Karpas-422 (cell line): ENCODE results near the gene HNF4A. TPM values are rescaled to one million over a fixed set of nuclear protein-coding genes. Genes with fewer than 3 reads are reported as not detected.
A peak's percentile ranks its signal among the peaks of the same experiment; 100 is the strongest.

Source experiments
- DNase-seq: peaks from one replicate; pipeline ENCODE4 v3.0.0-alpha.2; 2015
- H2AFZ ChIP-seq: fragments of 200-600 bp; sonication (generic); 2 replicates; pipeline ENCODE4 v1.6.1; 2014; ENCODE audit warnings: antibody characterized with exemption, low read length, mixed read lengths
- H3K27ac ChIP-seq: fragments of 200-600 bp; sonication (generic); 2 replicates; pipeline ENCODE4 v1.5.1; 2014; ENCODE audit warnings: mild to moderate bottlenecking, low read length, moderate library complexity
- H3K27me3 ChIP-seq: fragments of 200-600 bp; sonication (generic); 2 replicates; pipeline ENCODE4 v1.6.1; 2014; ENCODE audit warnings: low read length, mixed read lengths
- H3K36me3 ChIP-seq: fragments of 200-600 bp; sonication (generic); 2 replicates; pipeline ENCODE4 v1.6.1; 2014; ENCODE audit warnings: low read length, mixed read lengths; ENCODE audit not compliant: insufficient read depth
- H3K4me1 ChIP-seq: fragments of 200-600 bp; sonication (generic); 2 replicates; pipeline ENCODE4 v1.6.1; 2014; ENCODE audit warnings: mild to moderate bottlenecking, low read length, mixed read lengths
- H3K4me2 ChIP-seq: fragments of 200-600 bp; sonication (generic); 2 replicates; pipeline ENCODE4 v1.6.1; 2014; ENCODE audit warnings: low read length, low read depth, mild to moderate bottlenecking; ENCODE audit not compliant: poor library complexity, severe bottlenecking
- H3K4me3 ChIP-seq: fragments of 200-600 bp; sonication (generic); 2 replicates; pipeline ENCODE4 v1.5.1; 2014; ENCODE audit warnings: mild to moderate bottlenecking, antibody characterized with exemption, low read length, mixed read lengths
- H3K79me2 ChIP-seq: fragments of 200-600 bp; sonication (generic); 2 replicates; pipeline ENCODE4 v1.6.1; 2014; ENCODE audit warnings: mild to moderate bottlenecking, low read length, mixed read lengths
- H3K9ac ChIP-seq: fragments of 200-600 bp; sonication (generic); 2 replicates; pipeline ENCODE4 v1.6.0; 2014; ENCODE audit warnings: low read length
- H3K9me2 ChIP-seq: fragments of 200-600 bp; sonication (generic), shearing (Covaris generic); replicated peaks from 2 replicates; pipeline ENCODE4 v1.6.0; 2014; ENCODE audit warnings: mild to moderate bottlenecking, low read length, moderate library complexity; ENCODE audit not compliant: insufficient read depth
- H3K9me3 ChIP-seq: fragments of 300-700, 200-600 bp; sonication (generic); 2 replicates; pipeline ENCODE4 v1.6.1; 2014; ENCODE audit warnings: low read length, mixed read lengths
- H4K20me1 ChIP-seq: fragments of 200-600 bp; sonication (generic); 2 replicates; pipeline ENCODE4 v1.6.1; 2014; ENCODE audit warnings: mild to moderate bottlenecking, antibody characterized with exemption, low read length, low read depth; ENCODE audit not compliant: insufficient read depth
- total RNA-seq: library from RNA; depleted of rRNA; stranded (reverse); fragments of >200 nt; shearing (Covaris generic); gene quantifications from 2 replicates; pipeline ENCODE4 v1.2.3, GENCODE V29; 2014; ENCODE audit warnings: low replicate concordance

Gene HNF4A
- total RNA-seq, 1 experiment from 2014 or later, result not detected

DNA sequence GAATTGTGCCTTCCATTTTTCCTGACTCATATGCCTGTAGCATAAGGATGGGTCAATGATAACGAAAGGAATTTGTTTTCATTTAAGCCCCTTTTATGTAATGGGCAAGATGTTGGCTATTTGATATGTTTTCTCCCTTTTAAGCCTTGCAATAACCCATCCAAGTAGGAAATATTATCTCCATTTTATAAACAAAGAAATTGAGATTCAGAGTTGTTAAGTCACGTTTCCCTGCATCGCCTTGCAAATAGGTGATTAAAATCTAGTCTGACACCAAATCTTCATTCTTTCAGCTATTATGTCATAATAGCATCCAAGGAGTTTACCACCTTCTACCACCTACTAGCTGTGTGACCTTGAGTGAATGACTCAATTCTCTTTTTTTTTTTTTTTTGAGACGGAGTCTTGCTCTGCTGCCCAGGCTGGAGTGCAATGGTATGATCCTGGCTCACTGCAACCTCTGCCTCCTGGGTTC, 7.0 kb downstream of the HNF4A start:
- Histone ChIP-seq H3K4me3 (no peak overlapping the region), H2AFZ (no peak overlapping the region), H3K9me2 (no peaks in the 10 kb centered on the region), H4K20me1 (no peaks in the 10 kb centered on the region), H3K4me2 (no peak overlapping the region), H3K4me1 (no peaks in the 10 kb centered on the region), H3K27me3 (no peaks in the 10 kb centered on the region), H3K36me3 (no peaks in the 10 kb centered on the region), H3K27ac (no peak overlapping the region), H3K79me2 (no peaks in the 10 kb centered on the region), H3K9me3 (no peaks in the 10 kb centered on the region), H3K9ac (no peak overlapping the region)
- no peak for DNase-seq

GRCh38 chr20:44364068-44364467, 8.6 kb downstream of the HNF4A start:
- Histone ChIP-seq H3K9ac (no peak overlapping the region), H3K27me3 (no peaks in the 10 kb centered on the region), H4K20me1 (no peaks in the 10 kb centered on the region), H2AFZ (no peak overlapping the region), H3K9me2 (no peaks in the 10 kb centered on the region), H3K79me2 (no peaks in the 10 kb centered on the region), H3K9me3 (no peaks in the 10 kb centered on the region), H3K4me1 (no peaks in the 10 kb centered on the region), H3K4me2 (no peak overlapping the region), H3K4me3 (no peak overlapping the region), H3K27ac (no peak overlapping the region), H3K36me3 (no peaks in the 10 kb centered on the region)
- DNase-seq, result no peak

- Histone ChIP-seq H3K4me3 (no peak overlapping the region), H3K27ac (no peak overlapping the region), H3K79me2 (no peaks in the 10 kb centered on the region), H3K36me3 (no peaks in the 10 kb centered on the region), H3K4me1 (no peaks in the 10 kb centered on the region), H2AFZ (no peak overlapping the region), H4K20me1 (no peaks in the 10 kb centered on the region), H3K9me3 (no peaks in the 10 kb centered on the region), H3K27me3 (no peaks in the 10 kb centered on the region), H3K4me2 (no peak overlapping the region), H3K9ac (no peak overlapping the region), H3K9me2 (no peaks in the 10 kb centered on the region)
- no peak for DNase-seq
Measured at GRCh38 chr20:44364780-44365179, 9.3 kb downstream of the HNF4A start.

- Histone ChIP-seq H3K27ac (no peak overlapping the region), H3K36me3 (no peaks in the 10 kb centered on the region), H3K9me2 (no peaks in the 10 kb centered on the region), H3K4me2 (no peak overlapping the region), H2AFZ (no peak overlapping the region), H3K27me3 (no peaks in the 10 kb centered on the region), H4K20me1 (no peaks in the 10 kb centered on the region), H3K4me3 (no peak overlapping the region), H3K9ac (no peak overlapping the region), H3K79me2 (no peaks in the 10 kb centered on the region), H3K4me1 (no peaks in the 10 kb centered on the region), H3K9me3 (no peaks in the 10 kb centered on the region)
- DNase-seq, result no peak
Measured at GRCh38 chr20:44367746-44368145, 12.2 kb downstream of the HNF4A start.

DNA sequence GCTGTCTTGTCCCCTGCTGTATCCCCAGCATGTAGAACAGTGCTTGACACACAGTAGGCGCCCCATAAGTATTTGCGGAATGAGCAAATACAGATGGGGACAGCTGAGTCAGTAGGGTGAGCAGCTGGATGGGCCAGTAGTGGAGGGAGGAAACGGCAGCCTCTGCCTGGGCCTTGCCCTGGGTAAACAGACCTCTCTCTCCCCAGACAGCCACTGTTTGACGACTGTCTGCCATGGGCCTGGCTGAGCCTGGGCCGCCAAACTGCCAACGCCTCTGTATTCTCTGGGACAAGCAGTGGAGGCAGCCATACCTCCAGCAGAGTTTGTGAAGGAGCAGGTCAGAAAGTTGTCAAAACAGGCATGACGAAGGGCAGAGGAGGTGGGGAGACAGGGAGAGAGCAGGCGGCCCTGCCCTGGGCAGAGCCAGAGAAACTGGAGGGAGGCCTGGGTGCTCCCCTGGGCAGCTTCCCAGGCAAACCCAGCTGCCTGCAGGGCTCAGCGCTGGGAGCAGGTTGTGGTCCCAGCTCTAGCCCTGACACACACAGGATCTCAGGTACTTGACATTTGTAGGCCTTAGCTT, 15.2 kb downstream of the HNF4A start:
- no peak overlapping the region for H2AFZ ChIP-seq
- no peaks in the 10 kb centered on the region for H3K36me3 ChIP-seq
- no peaks in the 10 kb centered on the region for H3K4me1 ChIP-seq
- no peaks in the 10 kb centered on the region for H3K9me3 ChIP-seq
- H3K79me2 ChIP-seq, result no peaks in the 10 kb centered on the region
- no peak overlapping the region for H3K4me3 ChIP-seq
- no peak overlapping the region for H3K27ac ChIP-seq
- no peaks in the 10 kb centered on the region for H4K20me1 ChIP-seq
- H3K9ac ChIP-seq, result no peak overlapping the region
- no peak for DNase-seq
- H3K27me3 ChIP-seq, result no peaks in the 10 kb centered on the region
- H3K4me2 ChIP-seq, result no peak overlapping the region
- no peaks in the 10 kb centered on the region for H3K9me2 ChIP-seq

- H3K79me2 ChIP-seq, result no peaks in the 10 kb centered on the region
- H3K9me3 ChIP-seq, result no peaks in the 10 kb centered on the region
- H4K20me1 ChIP-seq, result no peaks in the 10 kb centered on the region
- H3K27ac ChIP-seq, result no peak overlapping the region
- DNase-seq, result no peak
- no peak overlapping the region for H3K4me2 ChIP-seq
- H3K36me3 ChIP-seq, result no peaks in the 10 kb centered on the region
- H3K9me2 ChIP-seq, result no peaks in the 10 kb centered on the region
- no peaks in the 10 kb centered on the region for H3K27me3 ChIP-seq
- no peak overlapping the region for H2AFZ ChIP-seq
- no peak overlapping the region for H3K4me3 ChIP-seq
- no peaks in the 10 kb centered on the region for H3K4me1 ChIP-seq
- no peak overlapping the region for H3K9ac ChIP-seq
Measured at GRCh38 chr20:44382641-44383040, 27.1 kb downstream of the HNF4A start.

DNA sequence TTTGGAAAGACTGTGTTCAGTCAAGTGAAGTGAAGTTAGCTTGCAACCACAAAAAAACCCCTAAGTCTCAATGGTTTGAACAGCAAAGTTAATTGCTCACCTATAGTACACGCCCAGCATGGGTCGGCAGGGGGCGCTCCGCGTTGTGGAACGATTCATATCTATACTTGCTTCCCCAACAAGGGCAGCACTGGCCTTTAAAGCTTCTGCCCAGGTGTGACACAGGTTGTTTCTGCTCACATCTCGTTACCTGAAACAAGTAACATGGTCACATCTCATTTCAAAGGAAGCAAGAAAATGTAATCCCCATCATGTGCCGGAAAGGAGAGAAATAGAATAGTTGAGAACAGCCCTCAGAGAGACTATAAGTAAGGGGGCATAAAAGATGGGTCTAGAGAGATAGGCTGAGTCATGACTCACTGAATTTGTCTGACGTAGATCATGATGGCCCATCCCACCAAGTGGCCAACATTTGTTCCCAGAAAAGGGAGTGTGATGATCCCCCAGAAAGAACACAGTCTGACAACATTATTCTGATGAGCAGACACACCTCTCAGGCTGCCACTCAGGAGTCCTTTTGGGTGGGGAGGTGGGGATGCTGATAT, 29.0 kb downstream of the HNF4A start:
- H2AFZ ChIP-seq, result no peak overlapping the region
- H3K4me2 ChIP-seq, result no peak overlapping the region
- H3K27ac ChIP-seq, result no peak overlapping the region
- no peak overlapping the region for H3K4me3 ChIP-seq
- H4K20me1 ChIP-seq, result no peaks in the 10 kb centered on the region
- H3K9me3 ChIP-seq, result no peaks in the 10 kb centered on the region
- peak; percentile 92 for DNase-seq
- H3K9ac ChIP-seq, result no peak overlapping the region
- H3K4me1 ChIP-seq, result no peaks in the 10 kb centered on the region
- no peaks in the 10 kb centered on the region for H3K36me3 ChIP-seq
- no peaks in the 10 kb centered on the region for H3K27me3 ChIP-seq
- no peaks in the 10 kb centered on the region for H3K79me2 ChIP-seq
- no peaks in the 10 kb centered on the region for H3K9me2 ChIP-seq

GRCh38 chr20:44388466-44389023, 33.0 kb downstream of the HNF4A start:
- Histone ChIP-seq H3K9ac (no peak overlapping the region), H3K79me2 (no peaks in the 10 kb centered on the region), H2AFZ (no peak overlapping the region), H3K4me2 (no peak overlapping the region), H4K20me1 (no peaks in the 10 kb centered on the region), H3K36me3 (no peaks in the 10 kb centered on the region), H3K4me3 (no peak overlapping the region), H3K9me3 (no peaks in the 10 kb centered on the region), H3K4me1 (no peaks in the 10 kb centered on the region), H3K9me2 (no peaks in the 10 kb centered on the region), H3K27me3 (no peaks in the 10 kb centered on the region), H3K27ac (no peak overlapping the region)
- DNase-seq, result peak; percentile 89
